ENCODE measurements around the gene LOXL1. TPM values are rescaled to one million over a fixed set of nuclear protein-coding genes. Genes with fewer than 3 reads are reported as not detected.
A peak's percentile ranks its signal among the peaks of the same experiment; 100 is the strongest.

The LOXL1 gene
- polyA plus RNA-seq, 3 donors: 86.3 to 88.4 (median 88.1) TPM

DNA sequence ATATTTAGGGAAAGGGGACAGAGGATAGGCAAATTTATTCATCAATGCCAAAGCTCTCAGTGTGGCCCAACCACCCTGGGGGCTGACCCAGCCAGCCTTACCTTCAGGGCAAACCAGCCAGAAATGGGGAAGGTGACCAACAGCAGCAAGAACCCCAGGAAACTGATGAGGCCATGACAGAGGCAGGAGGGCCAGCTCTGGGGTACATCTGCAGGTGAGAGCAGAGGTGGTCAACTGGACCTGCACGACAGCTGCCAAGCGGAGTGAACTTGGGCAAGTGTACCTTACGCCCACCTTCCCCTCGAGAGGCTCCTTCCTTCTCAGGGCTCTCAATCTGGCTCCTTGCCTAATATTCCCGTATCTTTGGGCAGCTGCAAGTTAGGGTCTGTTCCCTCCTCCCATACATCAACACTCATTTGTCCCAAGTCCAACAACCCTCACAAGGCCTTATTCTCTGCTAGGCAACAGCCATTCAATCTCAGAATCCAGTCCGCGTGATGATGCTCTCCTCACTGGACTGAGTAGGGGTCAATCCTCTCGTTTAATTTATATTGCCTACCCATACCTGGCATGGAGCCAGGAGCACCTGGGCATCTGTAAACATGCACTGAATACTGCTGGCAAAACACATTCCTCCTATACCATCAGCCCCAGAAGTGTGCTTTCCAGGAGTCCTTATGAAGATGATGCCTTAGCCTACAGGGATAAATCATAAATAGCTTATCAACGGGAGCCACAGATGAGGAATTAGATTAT is 64.2 kb downstream of the LOXL1 start:
- no peak for DNase-seq (ENCODE audit: low read depth in 3 of 3, low spot score in 2 of 3)

DNA sequence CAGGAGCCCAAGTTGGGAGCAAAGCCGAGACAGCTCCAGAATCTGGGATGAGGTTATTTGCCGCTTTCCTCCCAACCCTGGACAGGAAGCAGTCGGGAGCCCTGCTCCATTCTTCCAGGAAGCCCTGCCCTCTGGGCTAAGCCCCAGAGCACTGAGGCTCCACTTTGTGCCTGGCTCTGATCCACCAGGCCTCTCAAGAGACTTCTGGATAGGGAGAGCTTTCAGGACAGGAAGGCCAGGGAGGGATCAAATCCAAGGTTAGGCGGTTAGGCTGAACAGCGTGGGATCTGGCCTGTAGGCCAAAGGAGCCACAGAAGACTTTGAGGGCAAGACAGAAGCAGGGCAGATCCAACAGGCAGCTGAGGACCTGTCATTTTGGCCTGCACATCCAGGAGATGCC is 65.0 kb downstream of the LOXL1 start:
- no peak for DNase-seq (ENCODE audit: low read depth in 3 of 3, low spot score in 2 of 3)

DNA sequence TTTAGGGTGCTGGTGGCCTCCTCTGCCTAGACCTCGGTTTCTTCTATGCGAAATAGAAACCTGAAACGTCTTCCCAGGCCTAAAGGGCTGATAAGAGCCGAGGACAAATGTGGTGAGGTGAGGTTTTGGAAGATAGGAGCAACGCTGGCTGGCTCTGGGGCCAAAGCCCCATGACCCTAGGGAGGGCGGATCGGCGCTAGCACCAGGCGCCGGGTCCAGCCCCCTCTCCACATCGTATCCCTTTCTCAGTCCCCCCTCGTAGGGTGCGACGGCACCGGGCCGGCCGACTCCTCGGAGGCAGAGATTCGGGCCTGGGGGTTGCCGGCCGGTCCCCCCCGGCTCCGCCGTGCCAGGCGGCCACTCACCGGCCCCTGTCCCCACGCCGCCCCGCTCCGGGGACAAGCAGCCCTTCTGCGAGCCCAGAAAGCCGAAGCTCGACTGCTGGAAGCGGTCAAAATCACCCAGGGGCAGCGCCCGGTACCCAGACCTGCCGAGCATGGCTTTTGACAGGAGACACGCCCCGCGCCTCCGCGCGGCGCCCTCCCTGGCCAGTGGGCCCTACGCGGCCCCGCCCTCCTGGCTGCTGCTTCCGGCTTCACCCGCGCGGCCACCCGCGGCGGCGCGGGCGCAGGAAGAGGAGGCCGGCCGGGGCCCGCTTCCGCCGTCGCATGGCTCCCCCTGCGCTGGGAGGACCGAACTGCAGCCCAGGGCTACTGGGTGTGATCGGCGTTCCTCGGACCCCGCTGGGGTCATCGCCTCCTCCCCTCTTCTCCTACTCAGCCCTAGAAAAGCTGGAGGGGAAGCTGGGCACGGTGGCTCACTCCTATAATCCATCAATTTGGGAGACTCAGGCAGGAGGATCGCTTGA is 65.7 kb downstream of the LOXL1 start, which contains the start of gene STOML1:
Gene STOML1, minus strand, starts transcription at position 570 of the 868 bp plus-strand sequence. Its CDS starts 72 bp downstream, at position 498.
- peak; percentile 69 to 88 (median 78) for DNase-seq (ENCODE audit: low read depth in 3 of 3, low spot score in 2 of 3)

DNA sequence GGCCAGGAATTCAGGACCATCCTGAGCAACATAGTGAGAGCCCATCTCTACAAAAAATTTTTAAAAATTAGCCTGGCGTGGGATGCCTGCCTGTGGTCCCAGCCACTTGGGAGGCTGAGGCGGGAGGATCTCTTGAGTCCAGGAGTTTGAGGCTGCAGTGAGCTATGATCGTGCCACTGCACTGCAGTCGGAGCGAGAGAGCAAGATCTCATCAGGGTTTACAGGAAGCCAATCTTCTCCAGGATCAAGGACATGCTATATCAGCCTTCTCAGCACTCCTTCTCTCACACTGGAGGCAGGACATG is 66.3 kb downstream of the LOXL1 start:
- no peak for DNase-seq (ENCODE audit: low read depth in 3 of 3, low spot score in 2 of 3)

DNA sequence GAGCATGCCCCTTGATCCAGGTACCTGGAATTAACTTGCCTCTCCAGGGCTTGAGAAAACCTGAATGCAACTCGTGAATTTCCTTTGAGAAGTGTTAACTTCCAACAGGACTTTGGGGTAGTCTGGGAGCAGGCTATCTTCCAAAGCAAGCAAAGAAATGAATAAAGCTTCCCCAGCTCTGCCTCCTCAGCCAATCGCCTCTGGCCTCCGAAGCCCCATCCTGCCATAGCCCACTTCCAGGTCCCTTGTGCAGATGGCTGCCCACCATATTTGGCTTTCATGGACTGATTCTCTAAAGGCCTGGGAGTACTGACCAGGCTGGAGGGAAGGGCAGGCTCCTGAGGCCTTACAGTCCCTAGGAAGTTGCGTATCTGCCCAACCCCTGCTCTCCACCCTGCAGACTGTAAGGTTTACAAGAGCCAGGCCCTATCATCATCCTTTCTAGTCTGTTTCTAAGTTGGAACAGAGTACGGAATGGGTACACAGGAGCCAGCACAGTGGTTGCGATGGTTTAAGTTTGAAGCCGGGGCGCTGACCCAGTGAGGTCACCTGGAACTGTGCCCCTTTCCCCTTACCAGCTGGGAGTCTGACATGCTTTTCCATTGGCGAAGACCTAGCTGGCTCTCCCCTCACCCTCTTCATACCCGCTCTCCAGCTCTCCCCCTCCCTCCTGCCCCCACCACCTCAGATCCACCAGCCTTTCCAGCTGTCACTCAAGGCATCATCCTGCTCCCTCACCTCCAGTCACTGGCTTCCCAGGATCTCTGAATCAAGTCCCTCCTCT is 67.1 kb downstream of the LOXL1 start:
- no peak for DNase-seq (ENCODE audit: low read depth in 3 of 3, low spot score in 2 of 3)

DNA sequence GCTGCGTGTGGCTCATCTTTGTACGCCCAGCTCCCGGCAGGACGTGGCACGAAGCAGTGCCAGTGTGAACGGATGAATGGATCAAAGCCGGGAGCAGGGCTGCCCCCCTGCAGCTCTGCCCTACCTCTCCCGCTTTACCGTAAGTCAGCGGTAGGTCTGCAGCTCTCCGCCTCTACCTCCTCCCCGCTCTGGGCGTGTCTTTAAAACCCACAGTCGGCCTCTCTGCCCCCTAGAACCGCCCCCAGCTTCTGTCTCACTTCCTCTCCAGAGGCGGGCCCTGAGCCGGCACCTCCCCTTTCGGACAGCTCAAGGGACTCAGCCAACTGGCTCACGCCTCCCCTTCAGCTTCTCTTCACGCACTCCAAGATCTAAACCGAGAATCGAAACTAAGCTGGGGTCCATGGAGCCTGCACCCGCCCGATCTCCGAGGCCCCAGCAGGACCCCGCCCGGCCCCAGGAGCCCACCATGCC is 68.2 kb downstream of the LOXL1 start, which contains the start of gene PML:
Gene PML, plus strand, starts transcription at position 304 of the 471 bp plus-strand sequence. Its CDS starts 97 bp downstream, at position 401.
- peak; percentile 76 to 94 (median 86) for DNase-seq (ENCODE audit: low read depth in 3 of 3, low spot score in 2 of 3)

DNA sequence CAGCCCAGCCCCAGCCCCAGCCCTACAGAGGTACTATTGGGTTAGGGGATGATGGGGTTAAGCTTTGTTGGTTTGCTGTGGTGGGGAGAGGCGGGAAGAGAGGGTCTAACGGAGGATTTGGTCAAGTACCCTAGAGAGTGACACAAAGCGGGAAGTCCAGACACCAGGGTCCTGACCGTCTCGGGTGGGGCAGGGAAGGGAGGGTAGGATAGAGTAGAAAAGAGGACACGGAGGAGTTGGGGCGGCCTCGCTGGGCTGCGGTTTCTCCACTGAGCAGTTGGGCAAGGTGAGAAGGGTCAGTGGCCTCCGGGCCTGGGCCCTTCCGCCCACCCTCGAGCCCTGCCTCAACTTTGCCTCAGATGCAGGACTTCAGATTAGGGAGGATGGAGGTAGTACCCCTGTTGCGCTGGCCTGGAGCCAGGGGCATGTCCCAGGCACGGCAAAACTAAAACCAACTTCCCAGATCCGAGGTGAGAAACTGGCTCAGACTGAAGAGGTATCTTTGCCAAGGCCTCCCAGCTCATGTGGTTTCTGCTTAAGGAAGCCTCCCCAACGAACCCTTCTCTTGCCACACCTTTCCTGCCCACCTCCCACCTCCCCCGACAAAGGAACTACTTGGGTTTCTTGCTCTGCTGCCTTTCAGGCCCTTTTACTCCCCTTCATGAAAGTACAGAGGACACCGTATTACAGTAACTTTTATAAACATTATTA is 68.8 kb downstream of the LOXL1 start:
- DNase-seq (ENCODE audit: low read depth in 3 of 3, low spot score in 2 of 3): no peak

DNA sequence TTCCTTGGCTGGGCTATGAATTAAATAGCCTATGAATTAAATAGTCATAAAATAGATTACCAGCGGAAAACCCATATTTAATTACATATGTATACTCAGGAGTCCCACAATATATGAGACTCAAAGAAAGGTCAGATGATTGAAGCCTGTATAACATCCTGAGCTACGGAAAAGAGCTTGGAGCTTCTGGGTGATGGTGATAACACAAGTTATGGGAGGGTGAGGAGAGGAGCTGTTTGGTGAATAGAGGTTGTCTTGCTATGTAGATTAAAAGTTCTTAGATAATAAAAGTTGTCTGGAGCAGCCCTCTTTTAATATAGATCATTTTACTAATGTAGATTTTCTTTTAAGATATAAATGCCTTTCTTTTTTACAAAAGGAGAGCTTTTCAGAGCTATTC is 70.0 kb downstream of the LOXL1 start:
- DNase-seq (ENCODE audit: low read depth in 3 of 3, low spot score in 2 of 3): no peak

DNA sequence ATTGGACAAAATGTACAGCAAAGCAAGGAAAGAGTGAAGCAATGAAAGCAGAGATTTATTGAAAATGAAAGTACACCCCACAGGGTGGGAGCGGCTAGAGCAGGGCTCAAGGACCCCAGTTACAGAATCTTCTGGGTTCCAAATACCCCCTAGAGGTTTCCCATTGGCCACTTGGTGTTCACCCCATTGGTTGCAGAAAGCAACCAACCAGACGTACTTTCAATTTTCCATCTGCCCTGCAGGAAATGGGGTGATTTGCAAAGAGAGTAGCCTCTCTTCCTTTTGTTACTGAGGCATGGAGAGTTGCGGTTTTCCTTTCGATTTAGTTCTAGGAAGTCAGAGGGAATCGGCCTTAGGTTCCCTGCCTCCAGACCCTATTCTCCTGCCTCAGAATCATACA is 70.7 kb downstream of the LOXL1 start:
- no peak for DNase-seq (ENCODE audit: low read depth in 3 of 3, low spot score in 2 of 3)

DNA sequence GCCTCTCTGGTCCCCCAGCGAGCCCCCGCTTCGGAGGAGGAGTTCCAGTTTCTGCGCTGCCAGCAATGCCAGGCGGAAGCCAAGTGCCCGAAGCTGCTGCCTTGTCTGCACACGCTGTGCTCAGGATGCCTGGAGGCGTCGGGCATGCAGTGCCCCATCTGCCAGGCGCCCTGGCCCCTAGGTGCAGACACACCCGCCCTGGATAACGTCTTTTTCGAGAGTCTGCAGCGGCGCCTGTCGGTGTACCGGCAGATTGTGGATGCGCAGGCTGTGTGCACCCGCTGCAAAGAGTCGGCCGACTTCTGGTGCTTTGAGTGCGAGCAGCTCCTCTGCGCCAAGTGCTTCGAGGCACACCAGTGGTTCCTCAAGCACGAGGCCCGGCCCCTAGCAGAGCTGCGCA is 71.7 kb downstream of the LOXL1 start:
- no peak for DNase-seq (ENCODE audit: low read depth in 3 of 3, low spot score in 2 of 3)

Other genes with a start within 250 kb of the LOXL1 start
- 100 to 1,000 TPM; 157 to 163 (median 162) TPM for gene CD276, start 242.1 kb upstream of the LOXL1 start, polyA plus RNA-seq (ENCODE audit: insufficient read length in 3 of 3)
- gene INSYN1, start 173.1 kb upstream of the LOXL1 start, polyA plus RNA-seq (ENCODE audit: insufficient read length in 3 of 3): 10 to 100 TPM; 11.5 to 18.9 (median 13.9) TPM
- not detected for gene TBC1D21, start 52.9 kb upstream of the LOXL1 start, polyA plus RNA-seq (ENCODE audit: insufficient read length in 3 of 3)
- 10 to 100 TPM in 2 of 3 donors, 1 to 10 TPM in 1; 9.5 to 10.5 (median 10.3) TPM for gene STOML1, start 65.8 kb downstream of the LOXL1 start, polyA plus RNA-seq (ENCODE audit: insufficient read length in 3 of 3)
- 10 to 100 TPM; 20.2 to 24.3 (median 23.4) TPM for gene PML, start 68.3 kb downstream of the LOXL1 start, polyA plus RNA-seq (ENCODE audit: insufficient read length in 3 of 3)
- gene GOLGA6A, start 156.1 kb downstream of the LOXL1 start, polyA plus RNA-seq (ENCODE audit: insufficient read length in 3 of 3): under 1 TPM; 0.04 to 0.36 (median 0.26) TPM
- gene ISLR2, start 204.1 kb downstream of the LOXL1 start, polyA plus RNA-seq (ENCODE audit: insufficient read length in 3 of 3): under 1 TPM; 0.54 to 0.75 (median 0.67) TPM
- gene ISLR, start 247.2 kb downstream of the LOXL1 start, polyA plus RNA-seq (ENCODE audit: insufficient read length in 3 of 3): 10 to 100 TPM; 49.7 to 54.6 (median 51.7) TPM